Effector memory CD4-positive, alpha-beta T cell (primary cell): ENCODE measurements around the gene SPSB1.

Experiments used
- DNase-seq, 3 donors: peaks; one replicate each; pipeline ENCODE4 v3.0.0-alpha.2; 2020
- H3K27ac ChIP-seq: 2 replicates; pipeline ENCODE4 v1.7.0; 2013; ENCODE audit warnings: mild to moderate bottlenecking, low read length, moderate library complexity; ENCODE audit not compliant: insufficient read depth, poor library complexity, severe bottlenecking
- H3K27me3 ChIP-seq: replicated peaks from 2 replicates; pipeline ENCODE4 v1.7.0; 2013; ENCODE audit warnings: mild to moderate bottlenecking, low read length; ENCODE audit not compliant: insufficient read depth, control insufficient read depth, poor library complexity, severe bottlenecking
- H3K36me3 ChIP-seq: 2 replicates; pipeline ENCODE4 v1.7.0; 2013; ENCODE audit warnings: mild to moderate bottlenecking, low read length, moderate library complexity; ENCODE audit not compliant: control insufficient read depth, insufficient read depth
- H3K4me1 ChIP-seq: 2 replicates; pipeline ENCODE4 v1.7.0; 2013; ENCODE audit warnings: low read length, mild to moderate bottlenecking; ENCODE audit not compliant: control insufficient read depth, insufficient read depth, poor library complexity, severe bottlenecking
- H3K4me3 ChIP-seq: 2 replicates; pipeline ENCODE4 v1.7.0; 2013; ENCODE audit warnings: low read length, low read depth, mild to moderate bottlenecking; ENCODE audit not compliant: insufficient read depth, poor library complexity, severe bottlenecking
- H3K9me3 ChIP-seq: 2 replicates; pipeline ENCODE4 v1.7.0; 2013; ENCODE audit warnings: mild to moderate bottlenecking, low read length, moderate library complexity; ENCODE audit not compliant: control insufficient read depth
- total RNA-seq, 3 donors: gene quantifications; one replicate each; lab custom pipeline; 2026; lab: John Stamatoyannopoulos, UW

The SPSB1 gene
- total RNA-seq: 4.6 to 8.0 (median 5.0) reads per million in 3 donors

DNA sequence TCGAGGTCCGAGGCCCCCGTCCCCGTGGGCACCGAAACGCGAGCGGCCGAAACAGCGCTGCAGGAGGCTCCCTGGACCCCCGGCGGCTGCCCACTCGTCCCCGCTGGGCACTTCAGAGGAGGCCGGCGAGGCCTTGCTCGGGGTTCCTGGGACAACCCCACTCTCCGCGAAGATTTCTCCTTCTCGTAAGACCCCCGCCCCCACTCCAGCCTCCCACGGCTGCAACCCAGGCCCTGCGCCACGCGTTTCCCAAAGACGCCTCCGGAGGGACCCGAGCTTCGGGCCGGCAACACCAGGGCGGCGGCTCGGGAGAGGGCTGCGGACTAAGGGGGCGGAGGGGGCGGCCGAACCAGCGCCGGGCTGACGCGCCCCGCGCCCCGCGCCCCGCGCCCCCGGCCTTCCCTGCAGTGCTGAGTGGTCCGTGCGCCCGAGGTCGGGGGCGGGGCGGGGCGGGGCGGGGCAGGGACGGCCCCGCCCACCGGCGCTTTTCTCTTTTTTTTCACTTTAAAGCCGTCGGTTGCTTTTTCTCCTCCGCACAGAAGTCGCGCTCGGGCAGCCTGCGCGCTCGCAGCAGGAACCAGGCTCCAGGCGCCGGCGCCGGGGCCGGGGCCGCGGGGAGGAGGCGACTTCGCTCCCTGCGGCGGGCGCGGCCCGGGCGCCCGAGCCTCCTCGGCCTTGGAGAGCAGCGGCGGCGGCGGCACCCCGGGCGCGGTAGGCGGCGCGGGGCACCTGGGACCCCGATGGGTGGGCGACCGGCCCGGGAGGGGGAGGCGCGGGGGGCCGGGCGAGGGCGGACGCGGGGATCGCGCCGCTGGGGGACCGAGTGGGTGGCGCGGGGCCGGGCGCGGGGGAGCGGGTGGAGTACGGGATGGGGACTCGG lies at the start of gene SPSB1:
Gene SPSB1, plus strand, starts transcription at position 534 of the 880 bp plus-strand sequence. CDS start 62,998 bp downstream, outside the sequence.
- Histone ChIP-seq H3K36me3 (no peaks in the 10 kb centered on the region), H3K27ac (peak within 1 kb of the TSS; percentile 4), H3K9me3 (peaks cover 6% of the 10 kb centered on the region), H3K4me1 (peaks cover 17% of the 10 kb centered on the region), H3K4me3 (peak within 1 kb of the TSS; percentile 74), H3K27me3 (no peaks in the 10 kb centered on the region)
- peak; percentile 45 to 58 (median 52) for DNase-seq

DNA sequence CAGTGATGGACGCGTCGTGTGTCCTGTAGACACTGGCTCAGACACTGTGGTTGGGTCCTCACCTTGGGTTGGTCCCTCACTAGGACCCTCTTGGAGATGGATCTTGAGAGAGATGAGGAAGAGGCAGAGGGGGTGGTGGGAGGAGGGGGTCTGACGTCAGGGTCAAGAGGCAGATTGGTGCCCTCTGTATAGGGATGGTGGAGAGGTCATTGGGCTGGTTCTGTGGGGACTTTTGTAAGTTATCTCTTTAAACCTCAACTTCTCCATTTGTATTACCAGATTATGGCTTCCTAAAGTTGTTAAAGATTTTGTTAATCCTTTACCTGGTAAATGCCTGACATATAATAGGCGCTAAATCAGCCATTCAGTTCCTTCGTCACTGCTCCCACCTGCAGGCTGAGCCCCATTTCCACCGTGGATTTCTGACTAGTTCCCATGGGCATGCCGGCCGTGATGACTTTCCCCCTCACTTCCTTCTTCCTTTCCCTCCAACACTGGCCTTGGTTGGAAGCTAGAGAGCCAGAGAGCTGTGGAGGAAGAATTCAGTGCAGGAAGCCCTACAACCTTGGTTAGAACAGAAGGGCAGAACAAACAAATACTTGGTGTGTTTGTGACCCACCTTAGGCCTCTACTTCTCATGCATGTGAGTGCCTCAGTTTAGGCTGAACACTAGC lies 49.5 kb upstream of the SPSB1 start:
- Histone ChIP-seq H3K9me3 (no peaks in the 10 kb centered on the region), H3K4me3 (no peak overlapping the region), H3K36me3 (peaks cover 6% of the 10 kb centered on the region), H3K4me1 (peaks cover 16% of the 10 kb centered on the region), H3K27me3 (no peaks in the 10 kb centered on the region), H3K27ac (no peak overlapping the region)
- DNase-seq: no peak

DNA sequence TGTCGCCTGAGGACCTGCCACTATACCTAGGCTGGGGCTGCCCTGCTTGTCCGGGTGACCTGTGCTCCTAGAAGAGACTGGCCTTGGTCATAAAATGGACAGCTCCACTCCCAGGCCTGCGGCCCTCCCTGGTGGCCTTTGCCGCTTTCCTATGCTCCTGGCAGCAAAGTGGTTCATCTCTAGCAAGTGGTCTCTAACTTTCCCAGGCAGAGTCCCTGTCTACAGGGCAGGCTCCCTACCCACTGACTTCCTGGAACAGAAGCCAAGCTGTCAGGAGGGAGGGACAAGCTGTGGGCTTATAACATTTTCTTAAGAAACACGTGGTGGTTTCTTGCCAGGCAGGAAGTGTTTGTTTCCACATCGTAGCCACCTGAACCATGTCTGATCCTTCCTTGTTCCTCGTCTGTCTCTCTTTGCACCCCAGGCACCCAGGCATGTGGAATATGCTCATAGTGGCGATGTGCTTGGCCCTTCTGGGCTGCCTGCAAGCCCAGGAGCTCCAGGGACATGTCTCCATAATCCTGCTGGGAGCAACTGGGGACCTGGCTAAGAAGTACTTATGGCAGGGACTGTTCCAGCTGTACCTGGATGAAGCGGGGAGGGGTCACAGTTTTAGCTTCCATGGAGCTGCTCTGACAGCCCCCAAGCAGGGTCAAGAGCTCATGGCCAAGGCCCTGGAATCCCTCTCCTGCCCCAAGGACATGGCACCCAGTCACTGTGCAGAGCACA lies 48.0 kb upstream of the SPSB1 start:
- H3K36me3 ChIP-seq: peaks cover 6% of the 10 kb centered on the region

DNA sequence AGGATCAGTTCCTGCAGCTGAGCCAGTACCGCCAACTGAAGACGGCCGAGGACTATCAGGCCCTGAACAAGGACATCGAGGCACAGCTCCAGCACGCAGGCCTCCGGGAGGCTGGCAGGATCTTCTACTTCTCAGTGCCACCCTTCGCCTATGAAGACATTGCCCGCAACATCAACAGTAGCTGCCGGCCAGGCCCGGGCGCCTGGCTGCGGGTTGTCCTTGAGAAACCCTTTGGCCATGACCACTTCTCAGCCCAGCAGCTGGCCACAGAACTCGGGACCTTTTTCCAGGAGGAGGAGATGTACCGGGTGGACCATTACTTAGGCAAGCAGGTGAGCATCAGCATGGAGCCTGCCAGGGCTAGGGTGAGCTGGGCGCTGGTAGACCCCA lies 47.5 kb upstream of the SPSB1 start:
- Histone ChIP-seq H3K36me3 (peaks cover 6% of the 10 kb centered on the region), H3K27me3 (no peaks in the 10 kb centered on the region), H3K4me3 (no peak overlapping the region)

More for the DNA sequence above, 48.0 kb upstream of the SPSB1 start:
- H3K27me3 ChIP-seq: no peaks in the 10 kb centered on the region
- DNase-seq: no peak
- no peak overlapping the region for H3K27ac ChIP-seq
- peaks cover 11% of the 10 kb centered on the region for H3K4me1 ChIP-seq
- H3K9me3 ChIP-seq: no peaks in the 10 kb centered on the region
- no peak overlapping the region for H3K4me3 ChIP-seq

DNA sequence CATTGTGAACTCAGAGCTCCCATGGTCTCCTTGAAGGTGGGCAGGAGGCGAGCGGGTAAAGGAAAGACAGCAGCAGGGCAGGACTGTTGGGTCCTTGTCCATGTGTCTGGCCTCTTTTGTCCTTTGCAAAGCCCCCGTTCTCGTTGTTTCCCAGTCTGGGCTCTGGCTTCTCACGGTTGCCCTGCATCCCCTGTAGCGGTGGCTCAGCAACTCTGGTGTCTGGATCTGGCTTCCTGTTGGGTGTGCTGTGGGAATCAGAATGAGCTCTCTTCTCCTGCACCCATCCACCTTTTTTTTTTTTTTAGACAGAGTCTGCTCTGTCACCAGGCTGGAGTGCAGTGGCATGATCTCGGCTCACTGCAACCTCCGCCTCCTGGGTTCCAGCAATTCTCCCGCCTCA lies 47.0 kb upstream of the SPSB1 start:
- DNase-seq: no peak
- H3K27me3 ChIP-seq: no peaks in the 10 kb centered on the region
- H3K9me3 ChIP-seq: no peaks in the 10 kb centered on the region
- peaks cover 6% of the 10 kb centered on the region for H3K36me3 ChIP-seq
- H3K4me1 ChIP-seq: peaks cover 3% of the 10 kb centered on the region
- no peak overlapping the region for H3K4me3 ChIP-seq
- H3K27ac ChIP-seq: no peak overlapping the region

More for the DNA sequence above, 47.5 kb upstream of the SPSB1 start:
- H3K4me1 ChIP-seq: peaks cover 5% of the 10 kb centered on the region
- no peak for DNase-seq
- H3K27ac ChIP-seq: no peak overlapping the region
- H3K9me3 ChIP-seq: no peaks in the 10 kb centered on the region

DNA sequence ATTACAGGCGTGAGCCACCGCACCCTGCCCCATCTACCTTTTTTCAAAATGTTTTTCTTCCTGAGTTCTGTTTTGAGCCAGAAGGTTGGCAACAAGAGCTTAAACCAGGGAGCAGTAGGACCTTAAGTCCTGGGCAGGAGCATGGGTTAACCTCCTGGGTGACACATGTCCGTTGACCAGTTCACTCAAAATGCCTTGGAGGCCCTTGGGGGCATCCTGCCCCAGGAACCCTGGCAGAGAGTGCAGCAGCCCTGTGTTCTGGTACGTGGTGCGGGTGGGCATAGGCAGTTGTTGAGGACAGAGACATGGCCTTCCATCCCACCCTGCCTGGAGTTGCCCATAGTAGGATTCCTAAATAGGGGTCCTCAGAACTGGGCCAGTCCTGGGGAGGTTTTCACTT lies 46.5 kb upstream of the SPSB1 start:
- Histone ChIP-seq H3K36me3 (peaks cover 8% of the 10 kb centered on the region), H3K4me1 (peaks cover 3% of the 10 kb centered on the region)
- DNase-seq: no peak

DNA sequence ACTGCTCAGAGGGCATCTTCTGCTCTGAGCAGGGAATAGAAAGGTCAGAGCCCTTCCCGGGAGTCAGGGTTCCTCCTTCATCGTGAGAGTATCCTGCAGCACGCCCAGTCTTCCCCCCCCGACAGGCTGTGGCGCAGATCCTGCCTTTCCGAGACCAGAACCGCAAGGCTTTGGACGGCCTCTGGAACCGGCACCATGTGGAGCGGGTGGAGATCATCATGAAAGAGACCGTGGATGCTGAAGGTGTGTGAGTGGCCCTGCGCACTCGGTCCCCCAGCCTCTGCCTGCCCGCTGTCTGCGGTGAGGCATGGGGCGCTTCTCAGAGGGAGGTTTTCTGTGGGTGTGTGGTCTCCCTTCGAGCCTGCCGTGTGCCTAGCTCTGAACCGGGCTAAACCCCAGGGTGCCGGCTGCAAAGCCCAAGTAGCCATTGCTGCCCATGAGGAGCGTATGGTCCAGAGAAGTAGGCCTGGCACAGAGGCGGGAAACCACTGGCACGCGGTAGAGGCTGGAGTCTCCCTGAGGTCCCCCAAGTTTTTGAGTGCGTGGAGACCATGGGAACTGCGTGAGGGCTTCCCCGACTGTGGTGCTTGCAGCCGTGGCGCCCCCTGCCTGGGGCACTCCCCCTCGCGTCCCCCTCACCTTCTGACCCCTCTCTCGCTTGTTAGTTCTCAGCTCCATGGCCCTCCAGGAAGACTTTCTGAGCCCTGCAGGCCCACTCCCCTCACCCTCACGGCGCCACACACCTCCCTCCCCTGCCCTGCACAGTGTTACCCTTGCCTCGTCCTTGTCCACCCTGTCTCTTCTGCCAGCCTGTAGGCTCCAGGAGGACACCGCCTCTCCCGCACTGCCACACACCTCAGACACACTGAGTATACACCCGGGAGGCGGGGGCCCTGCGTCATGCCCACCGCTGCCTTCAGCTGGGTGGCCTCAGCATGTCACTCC lies 45.6 kb upstream of the SPSB1 start:
- Histone ChIP-seq H3K27me3 (no peaks in the 10 kb centered on the region), H3K36me3 (peaks cover 8% of the 10 kb centered on the region), H3K4me3 (no peak overlapping the region), H3K27ac (no peak overlapping the region), H3K9me3 (no peaks in the 10 kb centered on the region), H3K4me1 (peaks cover 3% of the 10 kb centered on the region)
- DNase-seq: no peak

More for the DNA sequence above, 46.5 kb upstream of the SPSB1 start:
- Histone ChIP-seq H3K27ac (no peak overlapping the region), H3K9me3 (no peaks in the 10 kb centered on the region), H3K27me3 (no peaks in the 10 kb centered on the region), H3K4me3 (no peak overlapping the region)

DNA sequence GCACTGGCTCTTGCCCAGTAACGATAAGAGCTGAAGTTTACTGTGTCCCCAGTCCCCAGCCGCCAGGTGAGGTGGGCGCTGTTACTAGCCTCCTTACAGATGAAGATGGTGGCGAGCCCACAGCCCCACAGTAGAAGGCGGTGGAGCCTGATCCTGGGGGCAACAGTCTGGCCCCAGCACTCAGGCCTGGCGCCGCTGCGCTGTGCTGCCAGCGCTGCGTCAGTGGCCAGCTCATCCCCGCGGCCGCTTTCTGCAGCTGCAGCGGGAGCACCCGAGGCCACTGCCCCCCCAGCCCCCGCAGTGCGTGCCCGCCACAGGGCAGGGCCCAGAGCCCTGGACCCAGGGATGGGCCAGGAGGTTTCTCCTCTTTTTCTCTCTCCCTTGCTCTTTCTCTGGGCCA lies 44.8 kb upstream of the SPSB1 start:
- no peak overlapping the region for H3K4me3 ChIP-seq
- H3K36me3 ChIP-seq: peaks cover 8% of the 10 kb centered on the region
- H3K9me3 ChIP-seq: no peaks in the 10 kb centered on the region
- no peaks in the 10 kb centered on the region for H3K27me3 ChIP-seq
- no peak overlapping the region for H3K27ac ChIP-seq
- H3K4me1 ChIP-seq: peaks cover 3% of the 10 kb centered on the region
- DNase-seq: no peak
